ENCODE data around the gene PLEKHH1.

PLEKHH1 gene

GRCh38 chr14:67512463-67513310 is 20.4 kb upstream of the PLEKHH1 start:
- H3K4me1 ChIP-seq (ENCODE audit: control insufficient read depth, low read length) = peaks cover 51% of the 10 kb centered on the region

GRCh38 chr14:67513631-67514108 is 19.4 kb upstream of the PLEKHH1 start:
- H3F3A ChIP-seq (ENCODE audit: control insufficient read depth, insufficient read depth) = peaks cover 10% of the 10 kb centered on the region
- no peaks in the 10 kb centered on the region for H3K9me2 ChIP-seq (replicated peaks; ENCODE audit: control insufficient read depth, low read length)
- no peaks in the 10 kb centered on the region for H3K79me2 ChIP-seq (ENCODE audit: control insufficient read depth, low read length)
- no peak overlapping the region for H3K4me3 ChIP-seq (ENCODE audit: low read length)
- H3K36me3 ChIP-seq (ENCODE audit: control insufficient read depth, low read length) = no peaks in the 10 kb centered on the region
- H3K27me3 ChIP-seq (ENCODE audit: control insufficient read depth, low read length) = peaks cover 15% of the 10 kb centered on the region
- TF ChIP-seq EZH2phosphoT487 (IDR thresholded peaks at IDR 0.05; ENCODE audit: borderline replicate concordance, low read length) (no peak), CTCF (IDR thresholded peaks at IDR 0.05; ENCODE audit: low read depth, low read length, poor library complexity, severe bottlenecking) (no peak)
- 0 out of 2 replicates have a peak overlapping the region, but pooled peaks have one; percentile 44 for H3K27ac ChIP-seq (ENCODE audit: low read depth, low read length)
- no peaks in the 10 kb centered on the region for H4K20me1 ChIP-seq (ENCODE audit: control insufficient read depth, insufficient read depth, low read depth, low read length)
- peak overlapping the region; percentile 76 for H3K4me2 ChIP-seq (ENCODE audit: low read length)
- peaks cover 51% of the 10 kb centered on the region for H3K4me1 ChIP-seq (ENCODE audit: control insufficient read depth, low read length)
- H3K9me3 ChIP-seq (ENCODE audit: control insufficient read depth, insufficient read depth, low read length) = no peaks in the 10 kb centered on the region

More at GRCh38 chr14:67512463-67513310, 20.4 kb upstream of the PLEKHH1 start:
- Histone ChIP-seq H3K4me3 (ENCODE audit: low read length) (peak overlapping the region; percentile 38), H3K27me3 (ENCODE audit: control insufficient read depth, low read length) (peaks cover 8% of the 10 kb centered on the region), H3K4me2 (ENCODE audit: low read length) (peak overlapping the region; percentile 76), H4K20me1 (ENCODE audit: control insufficient read depth, insufficient read depth, low read depth, low read length) (no peaks in the 10 kb centered on the region), H3K27ac (ENCODE audit: low read depth, low read length) (peak overlapping the region; percentile 44), H3K36me3 (ENCODE audit: control insufficient read depth, low read length) (no peaks in the 10 kb centered on the region), H3F3A (ENCODE audit: control insufficient read depth, insufficient read depth) (peaks cover 10% of the 10 kb centered on the region), H3K79me2 (ENCODE audit: control insufficient read depth, low read length) (no peaks in the 10 kb centered on the region), H3K9me2 (replicated peaks; ENCODE audit: control insufficient read depth, low read length) (no peaks in the 10 kb centered on the region), H3K9me3 (ENCODE audit: control insufficient read depth, insufficient read depth, low read length) (no peaks in the 10 kb centered on the region)
- TF ChIP-seq CTCF (IDR thresholded peaks at IDR 0.05; ENCODE audit: low read depth, low read length, poor library complexity, severe bottlenecking) = no peak

- peaks cover 20% of the 10 kb centered on the region for H3K27me3 ChIP-seq (ENCODE audit: control insufficient read depth, low read length)
- peak overlapping the region; percentile 77 for H3K4me3 ChIP-seq (ENCODE audit: low read length)
- TF ChIP-seq CTCF (IDR thresholded peaks at IDR 0.05; ENCODE audit: low read depth, low read length, poor library complexity, severe bottlenecking) (no peak), EZH2phosphoT487 (IDR thresholded peaks at IDR 0.05; ENCODE audit: borderline replicate concordance, low read length) (no peak)
Measured at GRCh38 chr14:67514203-67514607, 18.9 kb upstream of the PLEKHH1 start.

More at GRCh38 chr14:67514203-67514607, 18.9 kb upstream of the PLEKHH1 start:
- no peaks in the 10 kb centered on the region for H3K36me3 ChIP-seq (ENCODE audit: control insufficient read depth, low read length)
- peaks cover 51% of the 10 kb centered on the region for H3K4me1 ChIP-seq (ENCODE audit: control insufficient read depth, low read length)
- H3K9me3 ChIP-seq (ENCODE audit: control insufficient read depth, insufficient read depth, low read length) = no peaks in the 10 kb centered on the region
- H3K9me2 ChIP-seq (replicated peaks; ENCODE audit: control insufficient read depth, low read length) = no peaks in the 10 kb centered on the region
- peaks cover 10% of the 10 kb centered on the region for H3F3A ChIP-seq (ENCODE audit: control insufficient read depth, insufficient read depth)
- no peaks in the 10 kb centered on the region for H4K20me1 ChIP-seq (ENCODE audit: control insufficient read depth, insufficient read depth, low read depth, low read length)
- H3K27ac ChIP-seq (ENCODE audit: low read depth, low read length) = no peak overlapping the region
- no peaks in the 10 kb centered on the region for H3K79me2 ChIP-seq (ENCODE audit: control insufficient read depth, low read length)
- peak overlapping the region; percentile 76 for H3K4me2 ChIP-seq (ENCODE audit: low read length)

Data from DOHH2 (cell line).